HG03159 (cell line): Measurements from ENCODE around the gene PROM2.

ENCODE experiments used
- ATAC-seq: cut with Tn5 transposase; IDR thresholded peaks from one replicate; pipeline ENCODE4 v1.9.1; 2021; ENCODE audit warnings: mild to moderate bottlenecking, moderate library complexity; ENCODE audit not compliant: unreplicated experiment

Gene PROM2

DNA sequence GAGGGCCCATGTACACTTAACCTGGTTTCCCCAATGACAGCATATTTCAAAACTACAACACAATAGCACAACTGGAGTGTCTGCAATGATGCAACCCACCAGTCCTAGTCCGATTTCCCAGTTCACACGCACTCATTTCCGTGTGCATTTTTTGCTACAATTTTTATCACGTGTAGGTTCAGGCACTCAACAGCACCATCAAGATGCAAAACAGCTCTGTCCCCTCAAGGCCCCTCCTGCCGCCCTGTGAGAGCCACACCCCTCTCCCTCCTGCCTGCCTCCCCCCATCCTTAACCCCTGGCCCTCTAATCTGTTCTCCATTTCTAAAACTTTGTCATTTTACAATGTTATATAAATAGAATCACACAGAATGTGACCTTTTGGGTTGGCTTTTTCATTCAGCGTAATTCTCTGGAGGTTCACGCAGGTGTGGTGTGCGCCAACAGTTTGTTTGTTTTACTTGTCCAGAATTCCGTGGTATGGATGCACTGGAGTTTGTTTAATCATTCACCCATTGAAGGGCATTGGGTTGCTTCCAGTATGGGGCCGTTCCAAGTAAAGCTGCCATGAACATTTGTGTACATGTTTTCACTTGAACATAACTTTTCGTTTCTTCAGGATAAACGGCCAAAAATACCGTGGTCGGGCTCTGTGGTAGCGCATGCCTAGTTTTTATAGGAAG lies 31.3 kb downstream of the PROM2 start:
- no peak for ATAC-seq

DNA sequence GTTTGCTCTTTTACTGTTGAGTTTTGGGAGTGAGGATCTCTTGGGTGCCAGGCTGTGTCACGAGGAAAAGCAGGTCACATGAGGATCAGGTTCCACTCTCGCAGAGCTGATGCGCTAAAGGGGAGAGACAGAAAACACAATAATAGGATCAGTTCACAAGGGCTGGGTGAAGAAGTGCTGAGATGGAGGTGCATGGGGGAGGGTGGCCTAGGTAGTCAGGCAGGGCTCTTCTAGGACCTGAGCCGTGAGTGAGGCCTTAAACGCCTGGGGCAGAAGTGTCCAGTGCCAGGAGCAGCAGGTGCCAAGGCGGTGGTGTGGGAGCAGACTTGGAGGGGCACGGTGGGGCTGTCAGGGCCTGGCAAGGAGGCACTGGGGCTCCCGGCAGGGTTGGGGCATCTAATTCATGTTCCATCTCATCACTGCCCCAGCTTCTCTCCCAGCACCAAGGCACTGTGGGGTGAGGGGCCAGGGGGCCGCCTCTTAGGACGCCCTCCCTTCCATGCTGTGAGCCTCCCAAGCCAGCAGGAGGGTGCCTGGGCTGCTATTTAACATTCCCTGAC lies 32.2 kb downstream of the PROM2 start:
- ATAC-seq: no peak

DNA sequence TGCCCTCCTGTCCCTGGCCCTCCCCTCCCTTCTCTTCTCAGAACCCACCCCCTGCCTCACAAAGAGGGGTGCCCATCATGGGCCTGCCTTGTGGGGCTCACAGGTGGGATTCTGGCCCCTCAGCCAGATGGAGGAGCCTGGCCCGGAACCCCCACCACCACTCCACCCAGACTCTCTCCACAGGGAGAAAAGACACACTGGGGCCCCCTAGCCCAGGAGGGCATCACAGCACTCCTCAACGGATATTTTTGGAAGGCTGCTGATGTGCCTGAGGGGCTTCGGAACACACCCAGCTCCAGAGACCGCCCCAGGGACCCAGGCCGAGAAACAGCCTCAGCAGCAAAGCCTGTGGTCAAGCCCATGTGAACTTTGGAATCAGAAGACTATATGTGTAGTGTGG lies 32.8 kb downstream of the PROM2 start:
- ATAC-seq: no peak

DNA sequence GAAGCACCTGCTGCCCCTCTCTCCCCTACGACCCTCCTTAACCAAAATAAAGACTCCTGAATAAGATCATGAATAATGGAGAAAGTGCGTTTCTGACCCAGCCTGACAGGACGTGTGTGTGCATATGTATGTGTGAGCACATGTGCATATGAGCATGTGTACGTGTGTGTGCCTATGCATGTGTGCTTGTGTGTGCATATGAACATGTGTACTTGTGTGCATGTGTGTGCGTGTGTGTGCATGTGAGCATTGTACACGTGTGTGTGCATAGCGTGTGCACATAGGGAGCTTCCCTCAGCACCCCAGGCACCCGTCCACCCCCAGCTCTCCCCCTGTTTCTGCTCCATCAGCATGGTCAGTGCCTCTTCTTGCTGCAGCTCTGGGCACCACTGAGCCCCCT lies 33.6 kb downstream of the PROM2 start:
- no peak for ATAC-seq

DNA sequence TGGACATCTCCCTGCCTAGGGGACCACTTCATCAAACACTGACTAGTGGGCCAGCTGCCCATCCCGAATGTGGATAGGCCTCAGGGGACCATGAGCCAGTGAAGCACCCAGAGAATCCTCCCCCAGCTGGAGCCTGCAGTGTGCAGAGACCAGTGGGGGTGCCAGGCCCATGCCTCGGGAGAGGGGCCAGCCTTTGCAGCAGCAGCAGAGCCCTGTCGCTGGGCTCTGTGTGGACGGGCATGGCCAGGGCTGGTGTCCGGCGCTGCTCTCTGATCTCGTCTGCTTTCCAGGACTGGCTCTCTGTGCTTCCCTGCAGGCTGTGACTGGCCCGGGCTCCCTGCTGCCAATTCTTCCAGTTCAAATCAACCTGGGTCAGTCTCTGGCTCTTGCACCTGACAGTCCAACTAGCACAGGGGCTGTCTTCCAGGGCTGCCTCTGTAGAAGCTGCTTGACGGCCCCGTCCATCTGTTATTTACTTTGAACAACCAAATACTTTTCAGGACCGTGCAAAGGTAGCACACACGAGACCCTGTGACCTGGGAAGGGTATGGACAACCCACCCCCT lies 34.3 kb downstream of the PROM2 start:
- ATAC-seq: no peak

DNA sequence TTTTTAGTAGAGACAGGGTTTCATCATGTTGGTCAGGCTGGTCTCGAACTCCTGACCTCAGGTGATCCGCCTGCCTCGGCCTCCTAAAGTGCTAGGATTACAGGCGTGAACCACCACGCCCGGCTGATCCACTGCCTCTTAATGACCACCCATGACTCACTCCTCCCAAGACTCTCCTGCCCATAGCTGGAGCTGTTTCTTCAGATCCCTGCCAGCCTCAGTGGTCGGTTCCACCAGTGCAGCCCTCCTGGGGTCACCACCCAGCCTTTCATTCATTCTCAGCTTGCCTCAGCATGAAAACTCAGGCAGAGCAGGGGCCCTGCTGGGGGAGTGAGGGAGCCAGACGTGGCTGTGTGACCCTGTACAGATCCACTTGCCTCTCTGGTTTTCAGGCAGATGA lies 35.4 kb downstream of the PROM2 start:
- ATAC-seq: no peak

DNA sequence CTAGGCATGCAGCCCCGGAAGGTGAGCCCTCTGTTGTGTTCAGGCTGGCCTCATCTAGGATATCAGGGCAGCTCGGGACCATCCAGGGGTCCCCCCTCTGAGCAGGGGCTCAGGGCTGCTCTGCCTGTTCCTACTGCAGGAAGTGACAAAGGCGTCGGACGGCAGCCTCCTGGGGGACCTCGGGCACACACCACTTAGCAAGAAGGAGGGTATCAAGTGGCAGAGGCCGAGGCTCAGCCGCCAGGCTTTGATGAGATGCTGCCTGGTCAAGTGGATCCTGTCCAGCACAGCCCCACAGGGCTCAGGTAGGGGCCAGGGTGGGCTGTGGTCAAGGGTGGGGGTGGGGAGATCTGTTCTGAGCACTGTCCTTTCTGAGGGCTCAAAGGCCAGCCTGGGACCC lies 36.0 kb downstream of the PROM2 start:
- ATAC-seq: no peak

DNA sequence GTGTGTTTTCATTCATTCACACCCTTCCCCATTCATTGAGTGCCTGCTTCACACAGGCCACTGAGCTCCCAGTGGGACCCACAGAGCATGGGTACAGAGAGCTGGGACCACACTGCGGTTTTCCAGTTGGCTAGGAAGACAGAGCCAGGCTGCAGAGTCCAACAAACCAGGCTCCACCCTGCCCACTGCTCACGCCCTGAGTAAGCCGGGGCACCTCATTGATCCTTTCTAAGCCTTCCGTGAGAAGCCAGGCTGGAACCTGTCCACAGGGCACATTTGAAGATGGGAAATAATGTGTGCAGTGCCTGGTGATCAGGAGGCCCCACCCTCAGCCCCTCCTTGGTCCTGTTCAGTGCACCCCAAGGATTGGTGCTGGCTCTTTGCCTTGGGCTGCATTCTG lies 36.4 kb downstream of the PROM2 start:
- no peak for ATAC-seq

DNA sequence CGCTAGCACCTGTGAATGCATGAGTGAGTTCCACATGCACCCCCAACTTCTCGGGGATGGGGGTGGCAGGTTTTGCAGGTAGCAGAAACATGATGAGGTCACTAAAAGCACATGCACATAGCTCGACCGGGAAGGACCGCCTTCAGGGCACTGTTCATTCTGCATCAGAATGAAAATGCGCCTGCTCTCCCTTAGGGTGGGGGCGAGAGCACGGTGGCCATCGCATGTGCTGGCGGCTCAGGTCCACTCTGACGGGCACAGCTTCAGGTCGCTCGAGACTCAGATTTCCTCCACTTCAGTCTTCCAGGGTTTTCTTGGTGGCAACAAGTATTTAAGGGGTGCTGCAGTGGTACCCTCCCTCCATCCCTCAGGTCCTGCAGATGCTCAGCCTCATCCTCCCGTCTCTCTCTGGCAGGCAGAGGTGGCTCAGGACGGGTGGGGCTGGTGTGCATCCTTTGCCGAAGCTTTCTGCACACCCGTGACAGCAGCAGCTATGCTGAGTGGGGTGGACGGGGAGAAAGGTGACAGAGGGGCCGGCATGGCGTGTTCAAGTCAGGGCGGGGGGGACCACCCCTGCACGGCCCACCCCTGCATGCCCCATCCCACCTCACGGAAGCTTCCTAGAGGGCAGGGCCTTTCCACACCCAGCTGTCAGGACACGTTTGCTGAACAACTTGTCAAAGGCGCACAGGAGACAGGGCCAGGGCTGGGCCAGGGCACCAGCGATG lies 37.7 kb downstream of the PROM2 start:
- no peak for ATAC-seq

DNA sequence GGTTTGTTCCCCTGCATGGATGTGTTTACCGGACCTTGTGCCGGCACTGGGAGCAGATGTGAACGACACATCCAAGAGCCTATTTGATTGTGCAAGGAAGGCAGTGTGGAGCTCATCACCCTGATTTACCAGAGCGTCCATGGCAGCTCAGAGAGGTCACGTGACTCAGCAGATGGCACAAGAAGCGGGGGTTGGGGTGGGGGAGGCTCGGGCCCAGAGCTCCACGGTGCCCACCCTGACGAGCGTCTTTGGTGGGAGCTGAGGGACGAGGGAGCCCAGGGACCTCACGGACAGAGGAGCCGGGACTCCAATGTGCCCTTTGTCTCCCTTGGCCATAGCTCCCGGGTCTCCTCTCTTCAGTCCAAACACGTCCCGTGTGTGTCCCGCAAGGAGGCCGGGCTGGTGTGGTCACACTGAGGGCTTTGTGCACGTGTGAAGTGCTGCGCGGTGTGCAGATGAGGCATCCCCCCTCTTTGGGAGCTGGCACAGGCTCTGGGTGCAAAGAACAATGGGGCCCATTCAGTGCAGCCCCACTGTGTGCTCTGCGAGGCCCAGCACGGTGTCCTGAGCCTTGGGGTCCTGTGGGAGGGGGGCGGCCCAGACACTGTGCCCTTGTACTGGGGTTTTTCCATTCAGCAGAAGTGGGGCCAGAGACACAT lies 38.4 kb downstream of the PROM2 start:
- ATAC-seq: no peak

DNA sequence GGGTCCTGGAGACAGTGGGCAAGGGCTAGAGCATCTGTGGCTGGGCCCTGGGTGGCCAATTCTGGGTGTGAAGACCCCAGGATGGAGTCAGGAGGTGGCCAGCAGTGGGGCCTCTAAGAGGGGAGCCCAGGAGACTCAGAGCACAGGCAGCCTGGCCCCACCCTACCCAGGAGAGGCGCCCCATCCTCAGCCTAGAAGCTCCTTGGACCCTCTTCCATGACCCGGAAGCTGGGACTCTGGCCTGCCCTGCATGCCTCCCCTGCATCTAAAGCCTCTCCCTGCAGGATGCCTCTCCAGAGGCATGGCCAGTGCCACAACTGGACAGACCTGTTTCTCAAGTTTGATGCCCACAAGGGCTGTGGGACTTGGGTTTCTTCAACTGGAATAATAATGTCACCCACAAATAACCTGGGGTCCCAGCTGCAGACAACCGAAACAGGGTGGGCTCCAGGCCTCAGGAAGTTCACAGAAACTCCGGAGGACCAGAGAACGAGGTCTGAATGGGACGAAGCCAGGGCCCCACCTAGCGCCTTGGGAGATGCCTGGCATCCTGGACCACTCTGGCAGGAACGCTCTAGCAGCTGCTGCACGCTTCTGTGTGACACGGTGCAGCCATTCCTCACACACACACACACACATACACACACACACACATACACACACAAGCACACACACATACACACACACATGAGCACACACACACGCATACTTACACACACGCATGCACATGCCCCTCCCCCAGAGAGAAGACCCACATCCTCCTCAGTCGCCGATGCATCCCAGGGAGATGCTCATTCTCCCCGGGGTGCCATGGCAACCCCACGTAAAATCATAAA lies 39.3 kb downstream of the PROM2 start:
- ATAC-seq: no peak

DNA sequence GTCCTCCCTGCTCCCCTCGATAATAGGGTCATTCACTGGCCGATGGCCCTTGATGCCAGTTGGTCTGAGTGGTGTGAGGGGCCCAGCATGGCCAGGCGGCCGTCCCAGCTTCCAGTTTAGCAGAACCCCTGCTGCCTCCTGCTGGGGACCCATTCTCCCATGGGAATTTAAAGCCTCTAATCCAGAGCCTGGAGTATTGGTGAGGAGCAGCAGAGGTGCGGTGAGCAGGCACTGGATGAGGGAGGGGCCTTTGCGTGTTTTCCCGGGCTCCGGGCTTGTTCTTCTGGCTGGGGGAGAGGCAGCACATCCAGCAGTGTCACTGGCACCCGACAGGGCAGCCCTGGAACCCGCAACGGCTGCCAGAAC lies 40.3 kb downstream of the PROM2 start:
- no peak for ATAC-seq

DNA sequence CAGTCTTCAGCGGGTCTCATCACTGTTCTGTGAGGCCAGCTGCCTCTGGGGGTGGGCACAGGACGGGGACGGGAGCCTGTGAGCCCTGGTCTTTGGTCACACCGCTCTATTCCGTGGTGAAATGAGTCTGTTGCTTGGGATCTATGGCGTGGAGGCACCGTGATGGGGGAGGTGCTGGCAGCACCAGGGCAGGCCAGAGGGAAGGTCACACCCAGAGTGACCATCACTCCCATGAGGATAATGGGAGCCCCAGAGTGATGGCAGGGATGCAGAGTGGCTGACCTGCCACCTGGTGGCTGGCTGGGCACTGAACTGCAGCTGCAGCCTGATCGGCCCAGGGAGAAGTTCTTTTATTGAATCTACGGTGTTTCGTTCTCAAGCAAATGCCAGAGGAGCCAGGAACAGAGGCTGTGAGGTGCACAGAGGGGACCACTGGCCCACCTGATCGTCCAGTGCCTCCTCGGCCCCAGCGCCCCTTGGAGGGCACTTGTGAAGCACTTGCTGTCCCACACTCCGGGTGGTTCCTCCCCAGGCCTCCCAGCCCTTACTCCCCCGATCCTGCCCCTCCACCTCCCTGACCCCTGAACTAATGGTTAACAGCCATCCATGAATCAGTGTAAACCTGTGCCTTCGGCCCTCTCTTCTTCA lies 40.8 kb downstream of the PROM2 start:
- no peak for ATAC-seq

DNA sequence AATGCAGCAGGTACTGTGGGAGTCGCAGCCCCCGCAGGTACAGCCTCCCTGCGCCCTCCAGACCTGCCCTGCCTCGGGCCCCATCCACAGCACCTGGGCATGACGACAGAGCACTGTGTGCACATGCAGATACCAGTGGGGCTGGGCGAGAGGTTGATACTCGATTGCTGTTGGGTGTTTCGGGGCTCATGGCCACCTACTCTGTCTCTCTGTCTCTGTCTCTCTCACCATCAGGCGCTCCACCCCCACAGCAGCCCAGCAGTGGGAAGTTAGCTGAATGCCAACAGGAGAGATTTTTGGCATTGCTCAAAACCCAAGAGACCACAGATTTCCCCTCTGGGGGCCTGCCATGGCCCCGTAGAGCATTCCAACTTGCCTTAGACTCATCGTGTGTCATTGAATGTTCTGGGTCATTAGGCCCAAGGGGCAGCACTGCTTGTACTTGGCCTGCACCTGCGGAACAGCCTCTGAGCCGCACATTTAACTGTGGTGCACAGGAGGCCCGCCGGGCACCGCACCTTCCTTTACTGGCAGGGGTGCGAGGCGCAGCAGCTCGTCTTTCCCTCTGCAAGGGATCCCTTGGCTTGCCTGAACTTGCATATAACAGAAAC lies 41.7 kb downstream of the PROM2 start:
- no peak for ATAC-seq

DNA sequence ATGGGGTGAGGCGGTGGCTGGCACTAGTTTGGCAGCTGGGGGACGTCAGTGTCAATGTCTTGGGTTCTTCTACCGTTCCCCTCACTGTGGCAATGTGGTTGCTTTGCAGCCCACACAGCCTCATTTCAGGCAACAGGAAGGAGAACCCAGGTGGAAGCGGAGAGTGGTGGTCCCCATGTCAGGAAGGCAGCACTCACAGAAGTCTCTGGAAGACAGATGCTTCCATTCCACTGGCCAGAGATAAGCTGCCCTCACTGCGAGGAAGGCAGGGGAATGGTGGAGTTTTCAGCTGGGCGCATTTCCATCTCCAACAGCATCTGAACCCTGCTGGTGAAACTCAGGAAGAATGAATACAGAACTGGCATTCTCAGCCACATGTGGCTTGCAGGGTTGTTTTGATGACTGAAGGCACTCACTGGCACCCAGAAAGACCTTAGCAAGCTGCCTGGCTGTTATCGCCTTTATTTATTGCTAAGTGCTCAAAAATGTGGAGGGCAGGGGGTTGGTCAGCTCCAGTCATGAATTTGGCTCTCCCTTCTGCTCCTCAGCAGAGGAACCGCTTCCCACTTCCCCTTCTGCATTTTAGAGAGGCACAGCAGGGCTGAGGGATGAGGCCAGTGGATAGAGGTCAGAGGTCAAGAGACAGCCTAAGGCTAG lies 42.3 kb downstream of the PROM2 start:
- no peak for ATAC-seq

DNA sequence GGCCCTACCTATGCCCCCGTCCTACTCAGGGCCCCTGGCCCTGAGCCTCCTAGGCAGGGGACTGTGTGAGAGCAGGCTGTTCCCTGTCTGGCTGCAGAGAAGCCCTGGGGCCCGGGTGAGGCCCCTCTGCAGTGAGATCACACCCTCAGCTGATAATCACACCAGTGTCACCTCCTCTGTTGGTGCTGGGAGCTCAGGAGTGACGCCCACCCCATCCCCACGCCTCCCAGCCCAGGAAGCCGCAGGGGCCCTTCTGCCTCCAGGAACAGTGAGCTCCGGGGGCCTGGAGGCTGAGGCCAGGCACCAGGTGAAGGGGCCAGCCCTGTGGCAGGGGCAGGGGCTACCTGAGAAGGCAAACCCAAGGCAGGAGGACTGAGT lies 42.9 kb downstream of the PROM2 start:
- no peak for ATAC-seq

DNA sequence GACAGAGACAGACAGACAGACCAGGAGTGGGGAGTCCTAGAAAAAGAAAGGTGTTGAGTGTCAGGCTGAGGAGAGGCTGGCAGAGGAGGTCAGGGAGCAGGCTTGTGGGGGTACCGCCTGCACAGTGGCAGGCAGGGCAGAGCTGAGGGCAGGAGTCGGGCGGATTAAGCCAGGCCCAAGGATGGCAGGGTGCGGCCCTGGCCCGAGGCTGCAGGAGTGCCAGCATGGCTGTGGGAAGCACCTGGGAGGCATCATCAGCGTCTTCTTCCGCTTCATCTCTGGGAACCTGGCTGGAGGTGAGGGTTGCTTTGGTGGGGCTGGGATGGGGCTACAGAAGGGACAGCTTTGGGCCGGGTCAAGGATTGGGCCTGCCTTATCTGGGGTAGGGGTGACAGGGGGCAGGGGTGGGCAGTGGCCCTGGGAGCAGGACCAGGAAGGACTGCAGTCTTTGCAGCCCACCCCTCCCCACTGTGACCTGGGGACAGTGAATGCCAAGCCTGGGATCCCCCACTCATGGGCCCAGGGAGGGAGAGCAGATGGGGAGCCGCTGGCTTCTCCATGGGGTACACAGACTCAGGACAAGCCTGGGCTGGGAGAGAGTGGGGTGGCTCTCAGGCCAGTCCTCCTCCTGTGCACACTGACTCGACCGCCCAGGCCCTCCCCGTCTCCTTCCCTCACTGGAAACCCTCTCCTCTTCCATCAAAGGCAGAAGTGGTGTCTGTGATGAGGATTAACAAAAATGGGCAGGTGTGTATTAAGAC lies 43.6 kb downstream of the PROM2 start:
- no peak for ATAC-seq

DNA sequence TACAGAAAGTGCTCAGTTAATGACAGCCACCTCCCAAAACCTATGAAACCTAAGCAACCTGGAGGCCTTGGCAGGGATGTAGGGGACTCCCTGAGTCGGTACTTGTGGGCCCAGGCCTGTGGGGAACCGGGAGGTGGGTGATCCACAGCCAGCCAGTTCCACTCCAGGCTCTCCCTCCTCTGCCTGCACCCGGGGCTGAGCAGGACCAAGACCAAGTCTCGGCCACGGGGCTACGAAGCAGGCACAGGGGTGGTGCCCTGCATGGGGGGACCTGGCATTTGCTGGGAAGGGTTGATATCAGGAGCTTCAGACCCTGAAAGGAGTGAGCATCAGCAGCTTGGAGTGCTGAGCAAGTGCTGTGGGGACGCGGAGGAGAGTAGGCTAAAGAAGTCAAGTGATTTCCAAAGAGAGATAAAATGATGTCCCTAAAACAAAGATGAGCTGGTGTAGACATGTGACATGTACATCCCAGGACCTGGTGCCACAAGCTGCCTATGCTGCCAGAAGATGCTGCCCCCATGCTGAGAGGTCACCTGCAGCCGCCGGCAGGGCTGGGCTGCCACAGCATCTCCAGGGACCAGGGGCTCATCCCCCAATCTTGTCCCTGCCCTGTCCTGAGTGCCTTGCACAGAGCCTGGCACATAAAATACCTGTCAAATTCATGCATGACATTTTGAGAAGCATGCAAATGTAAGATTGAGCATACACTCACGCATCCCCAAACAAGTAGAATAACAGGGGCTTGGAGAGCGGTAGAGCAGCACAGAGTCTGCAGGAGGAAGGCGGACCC lies 44.4 kb downstream of the PROM2 start:
- ATAC-seq: no peak
